Kidney (tissue), 14 donors: ENCODE measurements around the gene TRIM52. TPM values are rescaled to one million over a fixed set of nuclear protein-coding genes. Genes with fewer than 3 reads are reported as not detected.
"Not testable (repeated sequence)": the region's sequence is repeated elsewhere in the genome, so short reads cannot be mapped to it uniquely, and the experiment has no call there.

Experiments
- DNase-seq, 5 donors: peaks; one replicate each; pipeline ENCODE4 v3.0.0-alpha.2; 2013 to 2020
- FAIRE-seq: peaks from 2 replicates; lab custom pipeline; 2012; peaks lifted over from hg19 to GRCh38; lab: Jason Lieb, UNC
- H3K27ac ChIP-seq, 2 donors: one replicate each; pipeline ENCODE4 v1.7.0; 2013; ENCODE audit warnings: low read depth in 2 of 2, low read length in 2 of 2, inconsistent platforms in 1 of 2
- H3K27me3 ChIP-seq: one replicate; pipeline ENCODE4 v1.7.1; 2013; ENCODE audit warnings: low read length, inconsistent platforms; ENCODE audit not compliant: control insufficient read depth, insufficient read depth
- H3K36me3 ChIP-seq, 3 donors: one replicate each; pipeline versions ENCODE4 v1.7.0 to v1.7.1; 2013; ENCODE audit warnings: low read length in 3 of 3, control low read depth in 1 of 3, inconsistent platforms in 1 of 3; ENCODE audit not compliant: insufficient read depth in 3 of 3, control insufficient read depth in 2 of 3
- H3K4me1 ChIP-seq, 3 donors: one replicate each; pipeline versions ENCODE4 v1.7.0 to v1.7.1; 2013; ENCODE audit warnings: low read length in 3 of 3, inconsistent platforms in 1 of 3, low read depth in 1 of 3; ENCODE audit not compliant: control insufficient read depth in 2 of 3, insufficient read depth in 2 of 3
- H3K4me3 ChIP-seq, 3 donors: one replicate each; pipeline versions ENCODE4 v1.7.0 to v1.8.1; 2013; ENCODE audit warnings: low read length in 3 of 3, control low read depth in 1 of 3, inconsistent platforms in 1 of 3
- H3K9ac ChIP-seq, 3 donors: one replicate each; pipeline versions ENCODE4 v1.7.0 to v1.7.1; 2013; ENCODE audit warnings: low read length in 3 of 3, control low read depth in 1 of 3, inconsistent platforms in 1 of 3
- H3K9me3 ChIP-seq, 3 donors: one replicate each; pipeline versions ENCODE4 v1.7.0 to v1.7.1; 2013; ENCODE audit warnings: low read length in 3 of 3, control low read depth in 1 of 3, inconsistent platforms in 1 of 3; ENCODE audit not compliant: control insufficient read depth in 2 of 3, insufficient read depth in 1 of 3
- intact Hi-C: fragments of 100-400 bp; cut with DNase I; formaldehyde crosslinking; loops from one replicate; pipeline ENCODE4 v1.11.1; 2022
- polyA plus RNA-seq: library from polyadenylated mRNA; stranded (reverse); fragments of 350-450 nt; fragmentation: Illumina TruSeq; extraction: RNeasy Lipid Tissue Mini Kit (QIAGEN cat#74804); gene quantifications from one replicate; pipeline ENCODE4 v1.2.3, GENCODE V29; 2014; ENCODE audit warnings: low read depth, low replicate concordance; ENCODE audit not compliant: insufficient read depth
- total RNA-seq: library from RNA; stranded (reverse); fragmentation: NEBNext Ultra II Directional; extraction: Animal tissue kit (Norgen Biotek cat#: 25700); gene quantifications from one replicate; pipeline ENCODE4 v1.2.1, GENCODE V29; 2021
- TF ChIP-seq, protein P1 (sequence below): IDR thresholded peaks from 3 replicates; pipeline ENCODE4 v1.5.1; 2012; ENCODE audit warnings: mild to moderate bottlenecking, moderate library complexity, borderline replicate concordance; ENCODE audit not compliant: insufficient read depth; ENCODE audit errors: extremely low read depth
- donor health status: control.
- donor health status: control.
- donor health status: control.
- donor health status: control.
- donor health status: control.
- donor health status: DM: yes; HTN: yes; CAD: no.
- donor health status: Normal renal cell carcinoma (clear cell type).

The TRIM52 gene
- total and polyA plus RNA-seq, 2 donors from 2014 or later = 9.7 to 18.4 TPM

DNA sequence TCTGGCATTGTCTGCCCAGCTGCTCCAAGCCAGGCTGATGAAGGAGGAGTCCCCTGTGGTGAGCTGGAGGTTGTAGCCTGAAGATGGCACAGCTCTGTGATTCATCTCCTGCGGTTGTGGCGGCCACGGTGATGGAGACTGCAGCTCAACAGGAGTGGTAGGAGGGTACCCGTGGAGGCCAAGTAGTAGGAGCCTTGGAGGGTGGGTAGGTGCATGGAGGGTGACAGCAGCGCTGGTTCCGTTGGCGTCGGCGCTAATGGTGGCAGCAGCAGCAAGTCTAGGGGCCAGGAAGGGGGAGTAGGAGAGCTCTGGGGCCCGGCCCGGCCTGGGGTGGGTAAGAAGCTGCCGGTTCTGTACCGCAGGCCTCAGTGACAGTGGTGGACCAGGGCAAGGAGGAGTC is 22.4 kb upstream of the TRIM52 start:
- no peak for DNase-seq
- FAIRE-seq = no peak
- no peaks in the 10 kb centered on the region for H3K4me1 ChIP-seq
- H3K4me3 ChIP-seq = no peak overlapping the region
- no peak overlapping the region for H3K27ac ChIP-seq
- no peaks in the 10 kb centered on the region for H3K9me3 ChIP-seq
- H3K9ac ChIP-seq = no peak overlapping the region
- H3K36me3 ChIP-seq = no peaks in the 10 kb centered on the region
- intact Hi-C loops = no loop called here
- TF ChIP-seq, protein P1, sequence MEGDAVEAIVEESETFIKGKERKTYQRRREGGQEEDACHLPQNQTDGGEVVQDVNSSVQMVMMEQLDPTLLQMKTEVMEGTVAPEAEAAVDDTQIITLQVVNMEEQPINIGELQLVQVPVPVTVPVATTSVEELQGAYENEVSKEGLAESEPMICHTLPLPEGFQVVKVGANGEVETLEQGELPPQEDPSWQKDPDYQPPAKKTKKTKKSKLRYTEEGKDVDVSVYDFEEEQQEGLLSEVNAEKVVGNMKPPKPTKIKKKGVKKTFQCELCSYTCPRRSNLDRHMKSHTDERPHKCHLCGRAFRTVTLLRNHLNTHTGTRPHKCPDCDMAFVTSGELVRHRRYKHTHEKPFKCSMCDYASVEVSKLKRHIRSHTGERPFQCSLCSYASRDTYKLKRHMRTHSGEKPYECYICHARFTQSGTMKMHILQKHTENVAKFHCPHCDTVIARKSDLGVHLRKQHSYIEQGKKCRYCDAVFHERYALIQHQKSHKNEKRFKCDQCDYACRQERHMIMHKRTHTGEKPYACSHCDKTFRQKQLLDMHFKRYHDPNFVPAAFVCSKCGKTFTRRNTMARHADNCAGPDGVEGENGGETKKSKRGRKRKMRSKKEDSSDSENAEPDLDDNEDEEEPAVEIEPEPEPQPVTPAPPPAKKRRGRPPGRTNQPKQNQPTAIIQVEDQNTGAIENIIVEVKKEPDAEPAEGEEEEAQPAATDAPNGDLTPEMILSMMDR = no peak
- H3K27me3 ChIP-seq = no peaks in the 10 kb centered on the region

DNA sequence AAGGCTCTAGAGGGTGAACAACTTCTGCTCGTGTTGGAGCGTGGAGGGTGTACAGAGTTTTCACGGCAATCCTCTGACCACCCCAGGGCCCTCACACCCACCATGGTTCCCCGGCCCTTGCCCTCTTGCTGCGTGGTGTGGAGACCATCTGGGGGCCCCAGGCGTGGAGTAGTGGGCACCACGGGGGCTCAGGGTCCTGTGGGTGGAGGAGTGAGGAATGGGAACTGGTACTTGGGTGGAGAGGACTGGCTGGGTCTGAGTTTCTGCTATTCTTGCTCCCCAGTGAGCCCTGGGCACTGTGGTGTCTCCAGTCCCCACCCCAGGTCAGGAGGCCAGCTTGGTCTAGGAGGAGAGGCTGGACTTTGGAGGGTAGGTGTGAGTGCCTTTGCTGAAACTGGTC is 21.9 kb upstream of the TRIM52 start:
- TF ChIP-seq, protein P1 = no peak
- intact Hi-C loops = no loop called here
- no peak for DNase-seq

GRCh38 chr5:181282415-181282814 is 21.5 kb upstream of the TRIM52 start:
- H3K36me3 ChIP-seq, H3K4me1 ChIP-seq, intact Hi-C loops, H3K4me3 ChIP-seq, H3K27me3 ChIP-seq, H3K27ac ChIP-seq, H3K9ac ChIP-seq, FAIRE-seq, DNase-seq, H3K9me3 ChIP-seq: not testable (repeated sequence)

More for the DNA sequence above, 21.9 kb upstream of the TRIM52 start:
- H3K27me3 ChIP-seq = no peaks in the 10 kb centered on the region
- no peak overlapping the region for H3K27ac ChIP-seq
- no peaks in the 10 kb centered on the region for H3K36me3 ChIP-seq
- H3K4me3 ChIP-seq = no peak overlapping the region
- H3K4me1 ChIP-seq = no peaks in the 10 kb centered on the region
- H3K9me3 ChIP-seq = no peaks in the 10 kb centered on the region
- FAIRE-seq = no peak
- no peak overlapping the region for H3K9ac ChIP-seq

GRCh38 chr5:181281984-181282316 is 21.0 kb upstream of the TRIM52 start:
- Histone ChIP-seq H3K27me3 (no peaks in the 10 kb centered on the region), H3K9ac (no peak overlapping the region), H3K36me3 (no peaks in the 10 kb centered on the region), H3K4me3 (no peak overlapping the region), H3K9me3 (no peaks in the 10 kb centered on the region), H3K4me1 (no peaks in the 10 kb centered on the region), H3K27ac (no peak overlapping the region)
- intact Hi-C loops = no loop called here
- TF ChIP-seq, protein P1 = no peak
- no peak for DNase-seq
- FAIRE-seq = no peak
